HG02571 (cell line): ENCODE data around the gene DYNLT1.
"Not testable (repeated sequence)": the region's sequence is repeated elsewhere in the genome, so short reads cannot be mapped to it uniquely, and the experiment has no call there.

Experiments used
- ATAC-seq: cut with Tn5 transposase; IDR thresholded peaks from one replicate; pipeline ENCODE4 v1.9.1; 2021; ENCODE audit warnings: mild to moderate bottlenecking, moderate library complexity; ENCODE audit not compliant: unreplicated experiment

The DYNLT1 gene

DNA sequence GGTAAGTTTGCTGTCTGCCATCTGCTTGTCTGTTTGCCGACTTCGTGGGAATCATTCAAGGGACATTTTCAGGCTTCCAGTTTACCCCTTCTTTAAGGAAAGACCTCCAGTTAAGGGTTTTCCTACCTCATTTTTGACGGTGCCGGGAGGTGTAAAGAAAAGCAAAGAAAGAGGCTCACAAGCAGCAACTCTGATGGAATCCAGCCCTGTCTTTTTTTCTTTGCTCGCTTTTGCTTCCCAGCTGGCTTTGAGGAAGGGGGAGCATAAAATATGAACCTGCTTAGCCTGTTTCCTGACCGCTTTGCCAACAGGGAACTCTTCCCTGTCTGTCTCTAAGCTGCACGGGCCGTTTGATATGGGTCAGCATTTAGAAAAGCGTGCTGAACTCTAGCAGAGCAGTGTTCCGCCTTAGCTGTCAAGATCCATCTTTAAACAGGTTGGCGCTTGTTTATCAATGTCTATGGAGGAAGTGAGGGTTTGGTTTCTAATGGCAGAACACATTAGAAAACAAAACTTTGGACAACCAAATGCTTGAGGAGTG is 19.2 kb upstream of the DYNLT1 start:
- ATAC-seq: no peak

DNA sequence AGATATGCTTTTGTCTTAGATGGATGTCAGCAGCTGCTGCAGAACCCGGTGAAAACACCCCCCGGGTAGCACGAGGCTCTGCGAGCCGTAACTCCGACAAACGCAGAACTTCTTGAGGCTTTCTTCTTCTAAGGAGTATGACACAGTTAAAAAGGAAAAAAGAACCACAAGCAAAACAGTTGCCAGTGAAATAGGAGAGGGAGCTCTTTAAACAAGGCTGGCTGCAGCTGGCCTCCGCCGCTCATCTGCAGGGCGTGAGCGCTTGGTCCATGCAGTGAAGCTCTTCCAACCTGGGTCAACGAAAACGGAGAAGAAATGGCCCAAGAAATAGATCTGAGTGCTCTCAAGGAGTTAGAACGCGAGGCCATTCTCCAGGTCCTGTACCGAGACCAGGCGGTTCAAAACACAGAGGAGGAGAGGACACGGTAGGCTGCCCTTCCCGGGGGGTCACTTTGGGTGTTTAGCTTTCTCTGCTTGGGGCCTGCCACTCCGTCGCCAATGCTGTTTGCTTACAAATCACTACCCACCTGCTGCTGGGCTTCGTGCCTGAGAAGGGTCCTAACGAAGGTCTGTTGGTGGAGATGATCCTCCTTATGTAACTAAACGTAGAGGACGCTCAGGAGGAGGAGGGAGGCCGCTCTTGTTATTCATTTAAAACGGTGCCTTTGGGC is 18.5 kb upstream of the DYNLT1 start:
- ATAC-seq: no peak

DNA sequence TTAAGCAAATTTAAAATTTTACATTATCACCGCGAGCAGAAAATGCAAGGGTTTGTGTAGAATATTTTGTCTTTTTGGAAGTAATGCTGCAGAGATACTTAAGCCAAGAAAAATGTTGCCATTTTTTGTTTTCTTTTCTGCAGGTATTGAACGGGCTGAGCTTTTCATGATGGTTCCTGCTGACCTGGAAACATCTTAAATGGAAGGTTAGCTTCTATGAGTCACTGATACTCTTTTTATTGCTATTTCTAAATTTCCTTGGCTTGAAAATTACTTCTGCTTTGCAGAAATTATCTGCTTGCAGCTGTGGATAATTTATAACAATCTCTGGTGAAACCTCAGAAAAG is 18.0 kb upstream of the DYNLT1 start:
- no peak for ATAC-seq

DNA sequence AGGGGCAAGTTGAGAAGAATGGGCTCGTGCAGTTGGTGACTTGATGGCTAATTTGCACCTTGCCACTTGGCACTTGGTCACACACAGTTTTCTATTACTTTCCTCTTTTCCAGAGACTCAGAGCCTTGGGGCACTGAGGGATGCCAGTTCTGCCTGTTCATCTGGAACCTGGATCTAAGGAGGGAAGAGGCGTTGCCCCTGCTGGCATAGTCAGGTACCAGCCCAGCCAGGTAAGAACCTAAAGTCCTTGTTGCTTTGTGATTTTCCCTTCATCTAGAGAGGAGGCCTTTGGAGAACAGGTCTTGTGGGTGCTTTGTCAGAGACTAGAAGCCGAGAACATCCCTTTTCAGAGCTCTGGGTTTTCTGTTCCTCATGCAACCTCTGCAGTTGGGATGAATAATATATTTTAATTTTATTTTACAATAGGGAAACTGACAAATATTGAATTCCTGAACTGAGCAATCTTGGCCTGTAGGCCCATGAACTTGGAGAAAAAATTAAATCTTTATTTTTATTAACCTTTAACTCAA is 16.7 kb upstream of the DYNLT1 start:
- no peak for ATAC-seq

DNA sequence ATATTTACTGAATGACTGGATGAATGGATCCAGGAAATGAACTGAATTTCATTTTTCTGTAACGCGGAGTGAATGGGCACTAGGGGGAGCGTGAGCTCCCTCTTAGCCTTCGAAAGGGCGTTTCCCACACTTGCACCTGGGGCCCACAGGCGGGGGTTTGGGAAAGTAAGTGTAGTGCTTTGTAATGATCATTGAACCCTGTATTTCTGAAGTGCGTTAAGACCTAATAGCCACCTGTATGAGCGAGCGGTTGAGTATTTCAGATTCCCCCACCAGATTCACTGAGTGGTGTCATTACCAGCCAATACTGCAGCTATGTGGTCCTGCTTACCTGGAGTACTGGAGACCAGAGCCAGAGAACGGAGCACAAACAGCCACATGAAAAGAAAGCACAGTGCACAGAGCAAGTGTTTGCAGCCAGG is 15.8 kb upstream of the DYNLT1 start:
- ATAC-seq: no peak

DNA sequence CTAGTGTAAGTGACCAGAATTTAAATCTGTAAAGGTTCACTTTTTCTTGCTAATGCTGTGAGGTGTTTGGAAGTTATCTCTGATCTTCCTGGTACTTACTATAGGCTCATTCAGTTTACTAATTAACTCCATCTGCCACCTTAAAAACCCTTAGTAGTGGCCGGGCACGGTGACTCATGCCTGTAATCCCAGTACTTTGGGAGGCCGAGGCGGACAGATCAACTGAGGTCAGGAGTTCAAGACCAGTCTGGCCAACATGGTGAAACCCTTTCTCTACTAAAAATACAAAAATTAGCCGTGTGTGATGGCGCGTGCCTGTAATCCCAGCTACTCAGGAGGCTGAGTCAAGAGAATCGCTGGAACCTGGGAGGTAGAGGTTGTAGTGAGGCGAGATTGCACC is 12.4 kb upstream of the DYNLT1 start:
- ATAC-seq: not testable (repeated sequence)

DNA sequence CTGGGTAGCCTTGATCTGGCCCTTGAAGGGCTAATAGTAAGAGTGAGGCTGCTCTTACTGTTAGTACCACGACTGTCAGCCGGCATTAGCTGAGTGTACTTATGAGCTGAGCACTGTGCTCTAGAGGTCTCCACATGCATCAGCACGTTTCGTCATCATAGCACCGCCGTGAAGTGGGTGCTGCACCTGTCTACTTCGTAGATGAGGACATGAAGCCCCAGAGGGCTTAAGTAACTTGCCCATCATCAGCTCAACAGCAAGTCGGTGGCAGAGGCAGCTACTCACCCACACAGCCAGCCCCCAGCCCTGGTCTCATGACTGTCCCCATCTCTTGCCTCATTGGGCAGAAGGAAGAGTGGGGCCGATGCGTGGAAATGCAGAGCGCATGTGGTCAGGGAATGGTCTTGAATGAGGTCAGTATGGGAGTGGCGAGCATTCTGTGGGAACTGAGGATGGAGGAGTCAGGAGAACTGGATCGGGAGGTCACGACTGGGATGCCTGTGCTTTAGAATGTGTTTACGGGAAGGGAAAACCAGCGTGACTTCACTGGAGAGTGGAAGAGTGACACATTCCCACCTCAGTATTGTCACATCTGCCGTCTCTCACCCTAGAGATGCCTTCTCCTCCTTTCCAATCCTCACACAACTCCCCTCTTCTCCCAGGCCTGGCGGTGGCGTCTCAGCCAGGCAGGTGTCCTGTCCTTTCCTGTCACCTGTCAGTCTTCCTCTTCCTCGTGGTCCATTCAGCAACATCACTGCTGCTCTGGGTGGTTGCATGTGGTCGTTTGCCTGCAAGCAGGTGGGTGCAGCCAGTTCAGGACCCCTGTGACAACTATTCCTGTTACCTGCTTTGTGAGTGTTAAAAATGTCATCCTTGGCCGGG is 11.3 kb upstream of the DYNLT1 start:
- no peak for ATAC-seq

DNA sequence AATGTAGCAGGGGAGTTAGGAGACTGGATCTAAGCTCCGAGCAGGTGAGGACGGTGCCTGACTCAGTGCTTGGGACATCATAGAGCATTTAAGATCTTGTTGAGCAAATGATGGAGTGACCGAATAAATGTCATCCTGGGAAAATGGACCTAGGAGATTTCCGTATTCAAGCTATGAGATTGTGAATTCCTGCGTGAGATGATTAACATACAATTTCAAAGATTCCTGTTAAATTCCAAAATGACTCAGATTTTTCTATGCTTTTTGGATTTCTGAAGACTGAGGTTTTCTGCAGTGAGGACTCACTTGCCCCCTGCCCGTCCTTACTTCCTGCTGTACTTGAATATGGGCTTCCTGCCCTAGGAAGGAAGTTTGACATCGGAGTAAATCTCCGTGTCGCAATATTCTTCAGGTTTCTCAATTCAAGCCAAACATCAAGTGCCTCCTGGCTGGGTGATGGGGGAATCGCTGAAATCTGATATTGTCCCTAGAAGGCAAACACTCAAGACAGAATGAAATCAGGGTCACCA is 10.5 kb upstream of the DYNLT1 start:
- ATAC-seq: no peak

DNA sequence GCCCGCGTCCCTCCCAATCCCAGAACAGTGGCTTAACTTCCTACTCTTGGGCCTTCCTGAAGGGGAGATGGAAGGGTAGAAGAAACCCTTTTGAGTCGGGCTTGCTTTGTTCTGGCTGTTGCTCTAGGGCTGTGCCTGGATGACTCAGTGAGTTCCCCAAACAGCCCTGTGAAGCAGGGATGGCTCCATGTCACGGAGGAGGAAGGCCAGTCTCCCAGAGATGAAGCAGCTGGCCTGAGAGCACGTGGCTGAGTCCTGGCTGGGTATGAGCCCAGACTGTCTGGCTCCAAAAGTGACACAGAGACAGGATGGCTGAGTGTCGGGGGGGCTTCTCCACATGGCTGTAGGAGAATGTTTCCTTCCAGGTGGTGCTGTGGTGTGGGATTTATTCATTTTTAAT is 10.0 kb upstream of the DYNLT1 start:
- ATAC-seq: no peak

DNA sequence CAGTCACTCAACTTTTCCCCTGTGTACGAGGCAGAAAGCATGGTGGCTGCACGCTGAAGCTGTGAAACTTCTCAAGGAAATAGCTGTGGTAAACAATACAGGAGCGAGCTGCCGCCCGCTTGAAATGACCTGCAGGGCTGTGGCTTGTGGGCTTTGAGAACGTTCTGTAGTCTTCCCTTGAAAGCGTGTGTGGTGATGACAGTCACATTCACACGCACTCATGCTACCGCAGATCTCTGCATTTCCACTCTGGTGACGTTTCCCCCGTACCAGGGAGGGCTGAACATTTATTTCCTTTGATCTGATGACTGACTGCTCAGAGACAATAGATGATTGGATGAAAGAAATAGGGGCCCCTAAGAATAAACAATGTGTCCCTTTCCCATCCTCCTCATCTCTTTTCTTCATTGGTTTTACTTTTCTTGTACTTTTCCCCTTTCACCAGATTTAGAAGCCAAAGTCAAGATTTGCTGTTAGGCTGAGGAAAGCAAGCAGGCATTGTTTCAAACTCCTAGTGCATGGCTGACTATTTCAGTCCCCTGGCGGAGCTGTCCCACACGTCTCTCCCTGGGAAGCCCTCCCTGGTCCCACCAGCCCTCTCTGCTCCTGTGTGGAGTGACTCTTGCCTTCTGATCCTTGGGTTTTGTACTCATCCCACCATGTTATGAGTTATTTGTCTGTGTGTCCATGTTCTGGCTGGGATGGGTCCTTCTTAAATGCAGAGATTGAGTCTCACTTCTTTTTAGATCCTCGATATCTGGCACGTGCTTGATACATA is 9.2 kb upstream of the DYNLT1 start:
- ATAC-seq: peak; percentile 35

DNA sequence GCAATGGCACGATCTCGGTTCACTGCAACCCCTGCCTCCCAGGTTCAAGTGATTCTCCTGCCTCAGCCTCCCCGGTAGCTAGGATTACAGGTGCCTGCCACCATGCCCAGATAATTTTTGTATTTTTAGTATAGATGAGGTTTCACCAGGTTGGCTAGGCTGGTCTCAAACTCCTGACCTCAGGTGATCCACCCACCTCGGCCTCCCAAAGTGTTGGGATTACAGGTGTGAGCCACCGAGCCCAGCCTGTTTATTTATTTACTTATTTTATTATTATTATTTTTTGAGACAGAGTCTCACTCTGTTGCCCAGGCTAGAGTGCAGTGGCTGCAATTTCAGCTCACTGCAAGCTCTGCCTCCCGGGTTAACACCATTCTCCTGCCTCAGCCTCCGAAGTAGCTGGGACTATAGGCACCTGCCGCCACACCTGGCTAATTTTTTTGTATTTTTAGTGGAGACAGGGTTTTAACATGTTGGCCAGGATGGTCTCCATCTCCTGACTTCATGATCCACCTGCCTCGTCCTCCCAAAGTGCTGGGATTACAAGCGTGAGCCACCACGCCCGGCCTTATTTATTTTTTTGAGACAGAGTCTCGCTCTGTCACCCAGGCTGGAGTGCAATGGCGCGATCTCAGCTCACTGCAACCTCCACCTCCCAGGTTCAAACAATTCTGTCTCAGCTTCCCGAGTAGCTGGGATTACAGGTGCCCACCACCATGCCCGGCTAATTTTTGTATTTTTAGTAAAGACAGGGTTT is 7.6 kb upstream of the DYNLT1 start:
- not testable (repeated sequence) for ATAC-seq

DNA sequence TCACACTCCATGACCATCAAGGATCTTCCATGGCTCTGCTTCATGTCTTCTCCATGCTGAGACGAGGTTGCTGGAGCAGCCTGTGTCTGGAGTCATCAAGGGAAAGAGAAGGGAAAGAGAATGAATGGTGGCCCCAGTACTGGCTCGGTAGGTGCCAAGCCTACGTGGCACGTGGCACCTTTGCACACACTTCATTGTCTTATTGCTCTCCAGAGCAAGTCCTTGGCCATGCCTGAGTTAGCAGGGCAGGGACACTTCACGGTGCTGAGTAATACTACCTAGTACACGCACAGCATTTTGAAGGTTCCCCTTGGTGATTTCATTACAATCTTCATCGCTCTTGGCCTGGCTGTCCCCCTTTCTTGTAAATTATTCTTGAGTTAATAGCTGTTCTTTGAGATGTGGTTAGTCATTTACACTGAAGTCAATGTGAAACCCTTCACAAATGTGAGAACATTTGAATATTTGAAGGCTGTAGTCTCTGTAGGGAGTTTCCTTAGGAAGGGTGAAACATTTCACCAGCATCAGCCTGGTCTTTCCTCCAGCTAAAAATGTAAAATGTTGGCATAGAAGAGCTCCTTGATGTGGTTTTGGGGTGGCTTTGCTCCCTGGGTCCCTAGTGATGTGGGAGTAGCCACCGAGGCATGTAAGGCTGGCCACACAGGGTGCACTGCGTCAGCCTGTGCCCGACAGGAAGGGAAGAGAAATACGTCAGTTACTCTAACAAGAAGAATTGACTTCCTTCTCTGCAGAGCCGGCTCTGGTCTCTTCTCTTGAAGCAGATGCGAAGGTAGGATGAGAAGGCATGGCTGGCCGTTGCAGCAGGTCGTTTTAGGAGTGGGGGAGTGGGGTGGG is 5.0 kb upstream of the DYNLT1 start, which contains the start of gene SYTL3:
TSS of gene SYTL3 (plus strand) at position 766 of the 855 bp plus-strand sequence. CDS start 13,215 bp downstream, outside the sequence.
- ATAC-seq: peak; percentile 58

DNA sequence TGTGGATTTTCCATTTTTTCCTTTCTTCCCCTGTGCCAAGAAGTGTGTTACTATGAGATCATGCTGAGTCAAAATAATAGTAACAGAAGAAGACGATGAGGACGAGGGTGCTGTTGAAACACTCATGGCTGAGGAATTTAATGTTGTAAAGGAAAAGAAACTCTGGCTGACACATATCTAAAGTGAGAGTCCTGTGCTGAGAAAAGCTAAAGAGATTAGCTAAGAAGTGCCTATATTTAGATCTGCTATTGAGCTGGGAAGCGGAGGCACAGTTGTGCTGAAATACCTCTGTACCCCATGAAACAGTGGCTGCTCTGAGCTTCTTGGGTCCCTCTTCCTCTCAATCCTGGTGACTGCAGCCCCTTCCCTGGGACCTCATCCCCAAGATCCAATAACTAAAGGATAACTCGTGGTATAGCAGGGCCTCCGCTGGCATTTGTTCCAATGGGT is 4.2 kb upstream of the DYNLT1 start:
- peak; percentile 26 for ATAC-seq

DNA sequence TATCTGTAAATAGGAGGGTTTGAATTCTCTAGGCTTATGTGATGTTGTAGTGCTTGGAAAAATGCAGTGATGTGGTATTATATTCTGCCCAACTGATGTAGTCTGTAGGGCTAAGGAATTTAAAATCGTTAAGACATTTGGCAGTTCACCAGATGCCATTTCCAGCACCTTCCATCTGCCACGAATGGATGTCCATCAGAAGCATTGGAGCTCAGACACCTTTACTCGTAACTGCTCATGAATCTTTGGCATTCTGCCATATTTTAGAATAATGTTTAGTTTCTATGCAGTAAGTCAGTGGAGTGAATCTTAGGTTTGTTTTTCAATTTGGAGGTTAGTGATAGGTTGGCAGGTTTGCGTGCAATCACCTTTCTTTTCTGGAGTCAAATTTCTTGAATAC is 3.0 kb upstream of the DYNLT1 start:
- no peak for ATAC-seq

DNA sequence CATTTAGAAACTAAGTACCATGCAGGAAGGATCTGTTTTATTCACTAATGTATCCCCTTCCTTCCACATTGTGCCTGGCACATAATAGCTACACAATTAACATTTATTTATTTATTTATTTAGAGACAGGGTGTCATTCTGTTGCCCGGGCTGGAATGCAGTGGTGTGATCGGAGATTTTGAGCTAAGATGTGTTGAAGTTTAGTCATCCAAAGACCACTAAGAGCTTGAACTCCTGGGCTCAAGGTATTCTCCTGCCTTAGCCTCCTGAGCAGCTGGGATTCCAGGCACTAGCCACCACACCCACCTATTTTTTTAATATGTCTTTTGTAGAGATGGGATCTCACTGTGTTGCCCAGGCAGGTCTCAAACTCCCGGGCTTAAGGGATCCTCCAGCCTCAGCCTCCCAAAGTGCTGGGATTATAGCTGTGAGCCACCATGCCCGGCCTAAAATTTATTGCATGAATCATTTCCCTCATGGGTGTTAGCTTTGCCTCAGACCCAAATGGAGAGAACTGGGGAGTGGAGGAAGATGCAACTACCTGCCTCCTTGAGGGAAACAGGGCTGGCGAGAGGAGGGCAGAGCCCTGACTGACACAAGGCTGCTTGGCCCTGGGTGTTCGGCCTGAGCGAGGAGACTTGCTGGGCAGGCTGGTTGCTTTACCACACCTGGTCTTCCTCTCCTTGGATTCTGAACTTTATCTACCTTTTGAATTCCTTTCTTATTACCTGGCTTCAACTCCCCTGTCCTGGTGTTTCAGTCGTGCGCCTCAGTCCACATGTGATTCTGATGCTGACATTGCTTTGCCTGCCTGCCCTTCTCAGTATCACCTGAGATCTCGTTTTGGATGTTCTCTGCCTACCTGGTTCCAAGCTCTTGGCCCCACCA is 1.7 kb upstream of the DYNLT1 start:
- ATAC-seq: no peak

DNA sequence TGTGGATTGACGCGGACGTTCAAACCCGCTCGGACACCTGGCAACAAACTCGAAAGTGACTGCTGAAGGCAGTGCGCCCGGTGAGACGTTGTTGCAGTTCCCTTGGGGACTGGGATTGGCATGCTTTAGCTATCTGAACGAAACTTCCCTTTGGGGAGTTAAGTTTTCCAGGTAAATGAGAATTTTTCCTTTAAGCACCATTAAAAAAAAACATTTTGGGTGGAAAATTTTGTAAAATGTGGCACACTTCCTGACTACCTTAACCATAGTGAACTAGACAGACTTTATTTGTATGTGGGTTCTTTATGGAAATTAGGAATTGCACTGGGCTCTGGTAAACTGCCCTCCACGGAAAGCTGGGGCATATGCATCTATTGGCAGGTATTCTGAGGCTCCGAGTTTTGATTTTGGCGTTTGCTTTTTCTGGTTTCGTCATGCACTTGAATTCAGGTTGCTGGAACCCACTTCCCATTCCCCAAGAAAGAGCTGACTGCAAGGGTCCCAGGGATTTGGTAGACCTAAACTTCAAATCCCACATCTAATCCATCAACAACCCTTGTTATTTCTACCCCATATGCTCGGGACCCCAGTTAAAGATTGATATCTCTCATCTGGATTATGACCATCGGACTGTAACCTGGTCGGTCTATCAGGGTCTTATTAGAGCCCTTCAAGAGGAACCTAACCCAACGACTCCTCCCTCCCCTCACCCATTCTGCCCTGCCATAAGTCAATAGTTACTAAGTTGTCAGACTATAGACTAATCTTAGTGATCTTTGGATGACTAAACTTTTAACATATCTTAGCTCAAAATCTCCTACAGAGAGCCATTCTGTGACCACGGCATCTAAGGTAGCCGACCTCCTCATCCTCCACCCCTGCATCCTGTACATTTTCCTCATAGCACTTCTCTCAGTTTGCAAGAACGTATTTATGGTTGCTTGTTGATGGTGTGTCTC is 800 bp upstream of the DYNLT1 start:
- ATAC-seq: no peak

DNA sequence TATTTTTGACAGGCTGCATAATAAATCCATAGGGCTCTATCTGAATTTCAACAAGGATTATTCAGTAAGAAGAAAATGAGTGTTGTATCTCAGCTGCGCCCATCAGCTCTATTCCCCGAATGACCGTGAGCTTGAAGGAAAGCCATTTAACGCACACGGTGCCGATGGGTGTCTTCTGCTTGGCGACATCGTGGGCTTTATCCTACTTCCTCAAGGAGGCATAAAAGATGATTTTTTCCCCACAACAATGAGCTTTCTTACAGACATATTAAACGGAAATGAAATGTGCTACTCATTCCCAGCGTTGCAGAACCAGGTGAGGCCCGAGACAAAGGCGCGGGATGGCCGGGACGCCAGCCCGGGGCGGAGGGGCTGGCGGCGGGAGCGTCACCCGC is 710 bp downstream of the DYNLT1 start:
- no peak for ATAC-seq
